HepG2 (cell line): Measurements from ENCODE around the gene KIAA1217. TPM values are rescaled to one million over a fixed set of nuclear protein-coding genes. Genes with fewer than 3 reads are reported as not detected.

ENCODE experiments used
- ATAC-seq: fragments of 200-7000 bp; cut with Tn5 transposase; 3 replicates; pipeline ENCODE4 v1.9.1; 2020; ENCODE audit warnings: mild to moderate bottlenecking, moderate library complexity
- BruUV-seq: library from RNA; stranded (reverse); fragments of 400-500 nt; replicated peaks from 2 replicates; lab custom pipeline; 2021; lab: Mats Ljungman, UMichigan
- CTCF ChIA-PET: fragments of 300-600 bp; formaldehyde crosslinking; extraction: SDS; loops from one replicate; lab custom pipeline; 2021; ENCODE audit warnings: low total read pairs, inconsistent platforms, low intra/inter-chr PET ratio; lab: Yijun Ruan, JAX
- POLR2A ChIA-PET: fragments of 350-600 bp; sonication (Branson Sonifier 250); formaldehyde crosslinking; loops from one replicate; lab custom pipeline; 2020; ENCODE audit warnings: antibody characterized with exemption, inconsistent platforms; lab: Yijun Ruan, JAX
- DNase-seq: peaks from one replicate; pipeline ENCODE4 v3.0.0-alpha.2; 2015; ENCODE audit warnings: low spot score
- FAIRE-seq: peaks from 3 replicates; lab custom pipeline; 2011; peaks lifted over from hg19 to GRCh38; lab: Jason Lieb, UNC
- H2AFZ ChIP-seq: one replicate; pipeline ENCODE4 v1.6.1; 2011; ENCODE audit warnings: low read length, inconsistent platforms
- H3K27ac ChIP-seq: fragments of 300-600 bp; 3 replicates; pipeline ENCODE4 v1.8.0; 2011; ENCODE audit warnings: mixed run types, mild to moderate bottlenecking, mixed read lengths, low read length, inconsistent platforms; ENCODE audit not compliant: insufficient read depth; ENCODE audit errors: extremely low read length
- H3K27me3 ChIP-seq, 2 experiments: fragments of 200-600 bp in 1 of 2; 2 replicates in 1 of 2; 3 replicates in 1 of 2; pipeline versions ENCODE4 v1.6.0 to v1.8.0; 2011; ENCODE audit warnings: low read length in 2 of 2, mild to moderate bottlenecking in 2 of 2, moderate library complexity in 2 of 2, inconsistent platforms in 1 of 2; ENCODE audit not compliant: insufficient read depth in 2 of 2, control insufficient read depth in 1 of 2
- H3K36me3 ChIP-seq, 2 experiments: fragments of 200-600 bp in 1 of 2; replicated peaks in 1 of 2; 2 replicates in 1 of 2; 3 replicates in 1 of 2; pipeline versions ENCODE4 v1.5.1 to v1.8.0; 2011; ENCODE audit warnings: low read length in 2 of 2, inconsistent platforms in 1 of 2; ENCODE audit not compliant: insufficient read depth in 2 of 2, control insufficient read depth in 1 of 2
- H3K4me1 ChIP-seq: 2 replicates; pipeline ENCODE4 v1.5.1; 2012; ENCODE audit warnings: low read length, inconsistent platforms; ENCODE audit not compliant: insufficient read depth
- H3K4me2 ChIP-seq: 2 replicates; pipeline ENCODE4 v1.6.0; 2011; ENCODE audit warnings: low read depth, low read length, inconsistent platforms
- H3K4me3 ChIP-seq, 3 experiments: fragments of 200-600 bp in 1 of 3; sonication (generic), shearing (Covaris generic) in 1 of 3; replicated peaks in 1 of 3; 2 replicates each; pipeline ENCODE4 v1.5.1; 2011 to 2016; ENCODE audit warnings: low read length in 3 of 3, inconsistent platforms in 2 of 3, low read depth in 2 of 3, mild to moderate bottlenecking in 2 of 3, control low read depth in 1 of 3, mixed read lengths in 1 of 3; ENCODE audit not compliant: insufficient read depth in 1 of 3
- H3K79me2 ChIP-seq: one replicate; pipeline ENCODE4 v1.6.1; 2011; ENCODE audit warnings: low read length, inconsistent platforms; ENCODE audit not compliant: insufficient read depth
- H3K9ac ChIP-seq: 2 replicates; pipeline ENCODE4 v1.6.0; 2011; ENCODE audit warnings: mild to moderate bottlenecking, low read depth, low read length, inconsistent platforms; ENCODE audit not compliant: insufficient read depth
- H3K9me3 ChIP-seq: 2 replicates; pipeline ENCODE4 v1.5.1; 2012; ENCODE audit warnings: mild to moderate bottlenecking, low read length
- H4K20me1 ChIP-seq: 2 replicates; pipeline ENCODE4 v1.6.0; 2011; ENCODE audit warnings: inconsistent platforms, mild to moderate bottlenecking, low read length, moderate library complexity; ENCODE audit not compliant: insufficient read depth
- ARID5B ChIP-seq: IDR thresholded peaks from 2 replicates; pipeline ENCODE4 v1.4.0; 2020; ENCODE audit warnings: mild to moderate bottlenecking, missing genetic modification reagents
- ATF5 ChIP-seq: sonication (generic); formaldehyde crosslinking; IDR thresholded peaks from 2 replicates; pipeline ENCODE4 v1.4.0; 2020; ENCODE audit warnings: mild to moderate bottlenecking, low read depth, missing genetic modification reagents
- CREB1 ChIP-seq, 2 experiments: fragments of 450-650 bp in 1 of 2; IDR thresholded peaks; 2 replicates each; pipeline ENCODE4 v1.6.1; 2016 to 2017; ENCODE audit warnings: control low read depth in 1 of 2, mild to moderate bottlenecking in 1 of 2, missing compliant biosample characterization in 1 of 2, missing genetic modification characterization in 1 of 2
- NR2F1 ChIP-seq, 2 experiments: fragments of 450-650 bp in 1 of 2; formaldehyde crosslinking in 1 of 2; IDR thresholded peaks; 2 replicates each; pipeline versions ENCODE4 v1.5.0 to v1.6.1; 2016 to 2020; ENCODE audit warnings: mild to moderate bottlenecking in 1 of 2, missing compliant biosample characterization in 1 of 2, missing genetic modification reagents in 1 of 2, moderate library complexity in 1 of 2
- SMARCC2 ChIP-seq: fragments of 450-650 bp; IDR thresholded peaks from 2 replicates; pipeline ENCODE4 v1.6.1; 2017; ENCODE audit warnings: antibody characterized with exemption, mild to moderate bottlenecking
- SRF ChIP-seq: IDR thresholded peaks from 2 replicates; pipeline ENCODE4 v1.6.1; 2011; ENCODE audit warnings: mild to moderate bottlenecking, low read depth, low read length, moderate library complexity
- TCF7L2 ChIP-seq: IDR thresholded peaks from 2 replicates; pipeline ENCODE4 v1.6.1; 2011; ENCODE audit warnings: mild to moderate bottlenecking, low read depth, low read length, moderate library complexity
- ZBTB43 ChIP-seq: sonication (generic); formaldehyde crosslinking; conservative IDR thresholded peaks from 2 replicates; pipeline ENCODE4 v1.4.0; 2020; ENCODE audit warnings: missing genetic modification reagents
- ZNF432 ChIP-seq: sonication (generic); formaldehyde crosslinking; IDR thresholded peaks from 2 replicates; pipeline ENCODE4 v1.5.0; 2020; ENCODE audit warnings: missing genetic modification reagents, mild to moderate bottlenecking, borderline replicate concordance
- ZNF501 ChIP-seq: sonication (generic); formaldehyde crosslinking; IDR thresholded peaks from 2 replicates; pipeline ENCODE4 v1.5.1; 2020; ENCODE audit warnings: mild to moderate bottlenecking, moderate library complexity, missing genetic modification reagents
- ZNF580 ChIP-seq: IDR thresholded peaks from 2 replicates; pipeline ENCODE4 v1.6.1; 2016; ENCODE audit warnings: low read depth, borderline replicate concordance
- ZNF674 ChIP-seq: sonication (generic); formaldehyde crosslinking; IDR thresholded peaks from 2 replicates; pipeline ENCODE4 v1.5.0; 2020; ENCODE audit warnings: low read depth, mild to moderate bottlenecking, missing genetic modification reagents
- WGBS: methylation state at CpG from one replicate; pipeline ENCODE4 v1.1.6; 2017; ENCODE audit warnings: low lambda C conversion rate; 5-methylcytosine and 5-hydroxymethylcytosine counted together
- in situ Hi-C: cut with HindIII; loops from 2 replicates; pipeline ENCODE4 v1.10.0; 2017; ENCODE audit warnings: low pct_unique_long_range_greater_than_20kb; ENCODE audit not compliant: extremely low pct_ligation_motif_present
- intact Hi-C: fragments of 100-400 bp; cut with micrococcal nuclease; formaldehyde crosslinking; loops from one replicate; pipeline ENCODE4 v1.10.0; 2022; ENCODE audit not compliant: unreplicated experiment
- polyA plus RNA-seq, 8 experiments: library from polyadenylated mRNA; depleted of rRNA in 3 of 8; stranded (reverse) in 7 of 8; unstranded in 1 of 8; fragments of >200 nt; fragmentation: Illumina TruSeq in 4 of 8; extraction: Trizol in 4 of 8; gene quantifications; 2 replicates each; pipeline versions ENCODE4 v1.2.1 to v1.2.3, GENCODE V29; 2011 to 2016; ENCODE audit warnings: low read depth in 4 of 8, missing spikeins in 1 of 8, mixed read lengths in 1 of 8; ENCODE audit not compliant: insufficient read depth in 1 of 8
- total RNA-seq, 5 experiments: library from RNA; depleted of rRNA; stranded (reverse); fragments of >200 nt; fragmentation: Illumina TruSeq; extraction: Trizol; gene quantifications; 2 replicates each; pipeline ENCODE4 v1.2.3, GENCODE V29; 2016; ENCODE audit warnings: low read depth in 1 of 5

KIAA1217 gene
- total and polyA plus RNA-seq, 2 of the 13 experiments (the other 11 are each of a cell fraction or from before 2014, with no cell fraction given), result 4.6 to 10.9 TPM

- intact Hi-C loops (no loop called here), in situ Hi-C loops (no loop called here)
- POLR2A ChIA-PET, result no interaction called here
- H3K4me1 ChIP-seq, result no peaks in the 10 kb centered on the region; the same call in 1 of the 2 replicates
- no peak for FAIRE-seq
- H3K27me3 ChIP-seq, result no peaks in the 10 kb centered on the region; a peak in 1 of 5 replicates
- H3K4me3 ChIP-seq, result no peak overlapping the region
- 56% methylated on average over 1 of the region's 1 CpG for WGBS
- no peak for DNase-seq
- H2AFZ ChIP-seq, result no peak overlapping the region
- H3K27ac ChIP-seq, result no peak overlapping the region
- no peak for ATAC-seq
- H4K20me1 ChIP-seq, result no peaks in the 10 kb centered on the region
- no peak for TF ChIP-seq CREB1 (IDR thresholded peaks at IDR 0.05)
- 0 out of 2 replicates have a peak, but pooled peaks have one; percentile 23 for TF ChIP-seq CREB1 (CRISPR knock-in tag; IDR thresholded peaks at IDR 0.05)
- TF ChIP-seq ZNF674 (CRISPR knock-in tag), result no peak
- 0 out of 2 replicates have a peak, but pooled peaks have one; percentile 22 for TF ChIP-seq ZBTB43
- no TSS peak for BruUV-seq
- no peak overlapping the region for H3K9ac ChIP-seq
- no peaks in the 10 kb centered on the region for H3K36me3 ChIP-seq
- CTCF ChIA-PET, result no interaction called here
- H3K9me3 ChIP-seq, result no peaks in the 10 kb centered on the region
- no peaks in the 10 kb centered on the region for H3K79me2 ChIP-seq
- no peak overlapping the region for H3K4me2 ChIP-seq
These were observed 130.4 kb downstream of the KIAA1217 start for GRCh38 chr10:24339387-24339786.

GRCh38 chr10:24340446-24340845 lies 131.5 kb downstream of the KIAA1217 start:
- no peak for FAIRE-seq
- 95% methylated on average over 6 of the region's 6 CpGs for WGBS
- no peaks in the 10 kb centered on the region for H3K79me2 ChIP-seq
- ChIA-PET POLR2A (no interaction called here), CTCF (no interaction called here)
- no peaks in the 10 kb centered on the region for H4K20me1 ChIP-seq
- in situ Hi-C loops, result no loop called here
- H3K4me1 ChIP-seq, result no peaks in the 10 kb centered on the region; the same call in 1 of the 2 replicates
- no peak for DNase-seq
- H3K36me3 ChIP-seq, result no peaks in the 10 kb centered on the region
- intact Hi-C loops, result no loop called here
- H3K9ac ChIP-seq, result no peak overlapping the region
- no peak for ATAC-seq
- BruUV-seq, result no TSS peak
- no peak overlapping the region for H3K4me2 ChIP-seq
- no peaks in the 10 kb centered on the region for H3K9me3 ChIP-seq
- H3K4me3 ChIP-seq, result no peak overlapping the region
- H3K27ac ChIP-seq, result no peak overlapping the region
- no peaks in the 10 kb centered on the region; a peak in 1 of 5 replicates for H3K27me3 ChIP-seq
- H2AFZ ChIP-seq, result no peak overlapping the region
- TF ChIP-seq SRF (no peak), SMARCC2 (no peak), NR2F1 (CRISPR knock-in tag; IDR thresholded peaks at IDR 0.05) (no peak), ARID5B (no peak), ATF5 (no peak), ZNF501 (CRISPR knock-in tag) (no peak), ZNF432 (CRISPR knock-in tag) (no peak), TCF7L2 (no peak), ZNF580 (CRISPR knock-in tag) (no peak)
